Stimulated activated CD8-positive, alpha-beta memory T cell treated with anti-CD3 and anti-CD28 coated beads, Interleukin-7, amount 100 ng/mL, for 48 hours (primary cell): ENCODE results near the gene COPE.
A peak's percentile ranks its signal among the peaks of the same experiment; 100 is the strongest.
"Not testable (repeated sequence)": the region's sequence is repeated elsewhere in the genome, so short reads cannot be mapped to it uniquely, and the experiment has no call there.

Experiments
- DNase-seq, 2 donors: peaks; one replicate each; pipeline ENCODE4 v3.0.0-alpha.2; 2020; ENCODE audit warnings: low read depth in 1 of 2; ENCODE audit errors: extremely low read depth in 1 of 2

COPE gene

GRCh38 chr19:18919086-18919899, at the start of gene COPE, which contains the start of gene DDX49:
COPE (minus strand) TSS chr19:18919387; CDS start chr19:18919348, 39 bp downstream.
DDX49 (plus strand) TSS chr19:18919715; CDS start chr19:18919742, 27 bp downstream.
- peak; percentile 93 to 98 for DNase-seq

- no peak for DNase-seq
These were observed 48.4 kb upstream of the COPE start for GRCh38 chr19:18967358-18968146.

GRCh38 chr19:18966307-18966706, 47.1 kb upstream of the COPE start:
- DNase-seq: no peak

- no peak for DNase-seq
These were observed 44.9 kb upstream of the COPE start for GRCh38 chr19:18964121-18964520.

- no peak for DNase-seq
These were observed 42.8 kb upstream of the COPE start for GRCh38 chr19:18961767-18962620.

- DNase-seq: no peak
These were observed 41.2 kb upstream of the COPE start for GRCh38 chr19:18960370-18960769.

- no peak for DNase-seq
These were observed 35.9 kb upstream of the COPE start for GRCh38 chr19:18955042-18955441.

- DNase-seq: no peak
These were observed 34.9 kb upstream of the COPE start for GRCh38 chr19:18954094-18954493.

GRCh38 chr19:18952364-18953003, 33.3 kb upstream of the COPE start:
- not testable (repeated sequence) for DNase-seq

GRCh38 chr19:18951721-18952281, 32.6 kb upstream of the COPE start:
- DNase-seq: no peak

GRCh38 chr19:18949858-18950257, 30.7 kb upstream of the COPE start:
- no peak for DNase-seq

GRCh38 chr19:18948976-18949356, 29.8 kb upstream of the COPE start:
- no peak for DNase-seq

GRCh38 chr19:18948075-18948975, 29.1 kb upstream of the COPE start:
- no peak for DNase-seq

GRCh38 chr19:18946918-18947317, 27.7 kb upstream of the COPE start:
- no peak for DNase-seq

GRCh38 chr19:18946335-18946734, 27.1 kb upstream of the COPE start:
- no peak for DNase-seq

- no peak for DNase-seq
These were observed 26.1 kb upstream of the COPE start for GRCh38 chr19:18945297-18945696.

GRCh38 chr19:18943465-18943864, 24.3 kb upstream of the COPE start:
- no peak for DNase-seq

- no peak for DNase-seq
These were observed 23.5 kb upstream of the COPE start for GRCh38 chr19:18942692-18943091.
